ENCODE data around the gene OR2T29. TPM values are rescaled to one million over a fixed set of nuclear protein-coding genes. Genes with fewer than 3 reads are reported as not detected.

OR2T29 gene
- total and polyA plus RNA-seq, 10 of the 15 experiments (the other 5 are each of a cell fraction or from before 2014, with no cell fraction given): 0.22 to 10.2 (median 1.4) TPM

DNA sequence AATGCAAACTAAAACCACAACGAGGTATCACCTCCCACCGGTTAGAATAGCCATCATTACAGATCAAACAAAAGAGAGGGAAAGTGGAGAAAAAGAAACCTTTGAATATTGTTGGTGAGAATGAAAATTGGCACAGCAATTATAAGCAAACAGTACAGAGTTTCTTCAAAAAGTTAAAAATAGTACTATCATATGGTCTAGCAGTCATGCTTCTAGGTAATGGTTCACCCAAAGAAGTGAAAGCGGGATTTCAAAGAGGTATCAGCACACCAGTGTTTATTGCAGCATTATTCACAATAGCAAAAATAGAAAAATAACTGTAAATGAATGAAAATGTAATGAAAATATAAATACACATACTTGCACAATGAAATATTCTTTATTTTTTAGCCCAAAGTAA is 26.8 kb upstream of the OR2T29 start:
- POLR2A ChIA-PET: no interaction called here
- ATAC-seq (no peak), FAIRE-seq (no peak), DNase-seq (ENCODE audit: low read depth, low spot score) (no peak)
- CTCF ChIA-PET: no interaction called here
- Histone ChIP-seq H4K20me1 (ENCODE audit: control insufficient read depth, insufficient read depth) (no peaks in the 10 kb centered on the region), H3K4me1 (ENCODE audit: control insufficient read depth, insufficient read depth, low read length) (no peaks in the 10 kb centered on the region), H2AFZ (ENCODE audit: control insufficient read depth, low read depth, low read length) (no peak overlapping the region), H3K9ac (ENCODE audit: control insufficient read depth, insufficient read depth, low read length) (no peak overlapping the region), H3K4me3 (no peak overlapping the region), H3K4me2 (ENCODE audit: control insufficient read depth, insufficient read depth) (no peak overlapping the region), H3K27ac (ENCODE audit: control insufficient read depth, insufficient read depth) (no peak overlapping the region), H3K36me3 (ENCODE audit: control insufficient read depth in 2 of 2, insufficient read depth in 2 of 2, low read length in 1 of 2) (no peaks in the 10 kb centered on the region), H3K9me3 (replicated peaks; ENCODE audit: control insufficient read depth, insufficient read depth, low read length) (no peaks in the 10 kb centered on the region), H3K79me2 (ENCODE audit: control insufficient read depth, insufficient read depth, low read length) (no peaks in the 10 kb centered on the region), H3K27me3 (replicated peaks in 1 of 2; ENCODE audit: control insufficient read depth in 2 of 2, insufficient read depth in 2 of 2, low read length in 1 of 2) (no peaks in the 10 kb centered on the region)
- RAD21 ChIA-PET (ENCODE audit: unreplicated experiment): no interaction called here
- SMC1A ChIA-PET (ENCODE audit: uncharacterized antibody, unreplicated experiment): no interaction called here
- in situ Hi-C loops (cut with MboI): no loop called here
- WGBS (ENCODE audit: insufficient coverage, insufficient replicate concordance, low lambda C conversion rate, missing lambda C conversion rate): no CpG with 5 or more reads among the region's 3 CpGs
- no TSS peak for BruUV-seq (replicated peaks)
- intact Hi-C loops (cut with micrococcal nuclease; ENCODE audit: unreplicated experiment): no loop called here
- TF ChIP-seq MYC (IDR thresholded peaks at IDR 0.05; ENCODE audit: insufficient read depth, insufficient read length, insufficient replicate concordance, low read length, severe bottlenecking) (no peak), POLR2AphosphoS5 (IDR thresholded peaks at IDR 0.05; ENCODE audit: low read length) (no peak), SIN3A (IDR thresholded peaks at IDR 0.05; ENCODE audit: low read depth, low read length) (no peak), GABPA (IDR thresholded peaks at IDR 0.05; ENCODE audit: low read depth) (no peak), CUX1 (IDR thresholded peaks at IDR 0.05; ENCODE audit: insufficient replicate concordance, low read depth, low read length) (no peak), SMAD5 (IDR thresholded peaks at IDR 0.05; ENCODE audit: low read depth) (no peak), E2F8 (IDR thresholded peaks at IDR 0.05; ENCODE audit: low read depth, partially characterized antibody) (no peak)
- TF ChIP-seq, protein P1, sequence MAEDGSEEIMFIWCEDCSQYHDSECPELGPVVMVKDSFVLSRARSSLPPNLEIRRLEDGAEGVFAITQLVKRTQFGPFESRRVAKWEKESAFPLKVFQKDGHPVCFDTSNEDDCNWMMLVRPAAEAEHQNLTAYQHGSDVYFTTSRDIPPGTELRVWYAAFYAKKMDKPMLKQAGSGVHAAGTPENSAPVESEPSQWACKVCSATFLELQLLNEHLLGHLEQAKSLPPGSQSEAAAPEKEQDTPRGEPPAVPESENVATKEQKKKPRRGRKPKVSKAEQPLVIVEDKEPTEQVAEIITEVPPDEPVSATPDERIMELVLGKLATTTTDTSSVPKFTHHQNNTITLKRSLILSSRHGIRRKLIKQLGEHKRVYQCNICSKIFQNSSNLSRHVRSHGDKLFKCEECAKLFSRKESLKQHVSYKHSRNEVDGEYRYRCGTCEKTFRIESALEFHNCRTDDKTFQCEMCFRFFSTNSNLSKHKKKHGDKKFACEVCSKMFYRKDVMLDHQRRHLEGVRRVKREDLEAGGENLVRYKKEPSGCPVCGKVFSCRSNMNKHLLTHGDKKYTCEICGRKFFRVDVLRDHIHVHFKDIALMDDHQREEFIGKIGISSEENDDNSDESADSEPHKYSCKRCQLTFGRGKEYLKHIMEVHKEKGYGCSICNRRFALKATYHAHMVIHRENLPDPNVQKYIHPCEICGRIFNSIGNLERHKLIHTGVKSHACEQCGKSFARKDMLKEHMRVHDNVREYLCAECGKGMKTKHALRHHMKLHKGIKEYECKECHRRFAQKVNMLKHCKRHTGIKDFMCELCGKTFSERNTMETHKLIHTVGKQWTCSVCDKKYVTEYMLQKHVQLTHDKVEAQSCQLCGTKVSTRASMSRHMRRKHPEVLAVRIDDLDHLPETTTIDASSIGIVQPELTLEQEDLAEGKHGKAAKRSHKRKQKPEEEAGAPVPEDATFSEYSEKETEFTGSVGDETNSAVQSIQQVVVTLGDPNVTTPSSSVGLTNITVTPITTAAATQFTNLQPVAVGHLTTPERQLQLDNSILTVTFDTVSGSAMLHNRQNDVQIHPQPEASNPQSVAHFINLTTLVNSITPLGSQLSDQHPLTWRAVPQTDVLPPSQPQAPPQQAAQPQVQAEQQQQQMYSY (CRISPR knock-in tag; IDR thresholded peaks at IDR 0.05): no peak
- TF ChIP-seq, protein P2, sequence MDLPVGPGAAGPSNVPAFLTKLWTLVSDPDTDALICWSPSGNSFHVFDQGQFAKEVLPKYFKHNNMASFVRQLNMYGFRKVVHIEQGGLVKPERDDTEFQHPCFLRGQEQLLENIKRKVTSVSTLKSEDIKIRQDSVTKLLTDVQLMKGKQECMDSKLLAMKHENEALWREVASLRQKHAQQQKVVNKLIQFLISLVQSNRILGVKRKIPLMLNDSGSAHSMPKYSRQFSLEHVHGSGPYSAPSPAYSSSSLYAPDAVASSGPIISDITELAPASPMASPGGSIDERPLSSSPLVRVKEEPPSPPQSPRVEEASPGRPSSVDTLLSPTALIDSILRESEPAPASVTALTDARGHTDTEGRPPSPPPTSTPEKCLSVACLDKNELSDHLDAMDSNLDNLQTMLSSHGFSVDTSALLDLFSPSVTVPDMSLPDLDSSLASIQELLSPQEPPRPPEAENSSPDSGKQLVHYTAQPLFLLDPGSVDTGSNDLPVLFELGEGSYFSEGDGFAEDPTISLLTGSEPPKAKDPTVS (IDR thresholded peaks at IDR 0.05; ENCODE audit: low read depth, low read length): no peak
